Muscle of arm (tissue), 12 donors: ENCODE measurements around the gene TMEM178B. TPM values are rescaled to one million over a fixed set of nuclear protein-coding genes. Genes with fewer than 3 reads are reported as not detected.
"Not testable (repeated sequence)": the region's sequence is repeated elsewhere in the genome, so short reads cannot be mapped to it uniquely, and the experiment has no call there.

Experiments used
- DNase-seq: peaks from one replicate; pipeline ENCODE4 v3.0.0-alpha.2; 2013
- polyA plus RNA-seq, 12 donors: library from polyadenylated mRNA; unstranded; fragments of 120-200 nt; gene quantifications; one replicate each; pipeline ENCODE4 v1.2.1, GENCODE V29; 2013; ENCODE audit not compliant: insufficient read length in 12 of 12

Gene TMEM178B
- polyA plus RNA-seq, 12 donors: 0.50 to 1.9 (median 0.73) TPM; not detected in 1

GRCh38 chr7:141389140-141389796 lies 315.4 kb downstream of the TMEM178B start:
- DNase-seq: no peak

- DNase-seq: no peak
Measured at GRCh38 chr7:141390339-141390738, 316.5 kb downstream of the TMEM178B start.

GRCh38 chr7:141393056-141393455 lies 319.2 kb downstream of the TMEM178B start:
- no peak for DNase-seq

GRCh38 chr7:141397236-141398163 lies 323.6 kb downstream of the TMEM178B start:
- DNase-seq: no peak

- DNase-seq: no peak
Measured at GRCh38 chr7:141400356-141400755, 326.5 kb downstream of the TMEM178B start.

GRCh38 chr7:141402277-141402996 lies 328.6 kb downstream of the TMEM178B start:
- no peak for DNase-seq

GRCh38 chr7:141403846-141404245 lies 330.0 kb downstream of the TMEM178B start:
- DNase-seq: not testable (repeated sequence)

- DNase-seq: no peak
Measured at GRCh38 chr7:141406347-141406746, 332.5 kb downstream of the TMEM178B start.

- no peak for DNase-seq
Measured at GRCh38 chr7:141407893-141408292, 334.0 kb downstream of the TMEM178B start.

- no peak for DNase-seq
Measured at GRCh38 chr7:141408440-141408839, 334.6 kb downstream of the TMEM178B start.

- no peak for DNase-seq
Measured at GRCh38 chr7:141409219-141409618, 335.4 kb downstream of the TMEM178B start.

- no peak for DNase-seq
Measured at GRCh38 chr7:141409801-141410329, 336.0 kb downstream of the TMEM178B start.

- DNase-seq: no peak
Measured at GRCh38 chr7:141410353-141411000, 336.6 kb downstream of the TMEM178B start.

GRCh38 chr7:141411133-141411532 lies 337.3 kb downstream of the TMEM178B start:
- no peak for DNase-seq

GRCh38 chr7:141415999-141416398 lies 342.1 kb downstream of the TMEM178B start:
- no peak for DNase-seq

- no peak for DNase-seq
Measured at GRCh38 chr7:141416650-141417270, 342.9 kb downstream of the TMEM178B start.

GRCh38 chr7:141417506-141417905 lies 343.6 kb downstream of the TMEM178B start:
- no peak for DNase-seq

GRCh38 chr7:141418066-141418465 lies 344.2 kb downstream of the TMEM178B start:
- no peak for DNase-seq

GRCh38 chr7:141421306-141421705 lies 347.4 kb downstream of the TMEM178B start:
- no peak for DNase-seq

- no peak for DNase-seq
Measured at GRCh38 chr7:141427134-141427533, 353.3 kb downstream of the TMEM178B start.
